Activated CD4-positive, CD25-positive, alpha-beta regulatory T cell treated with anti-CD3 and anti-CD28 coated beads, Interleukin-2, amount 50 U/mL, for 72 hours (primary cell): Measurements from ENCODE around the gene FOCAD.
"Not testable (repeated sequence)": the region's sequence is repeated elsewhere in the genome, so short reads cannot be mapped to it uniquely, and the experiment has no call there.

Source experiments
- DNase-seq: peaks from one replicate; pipeline ENCODE4 v3.0.0; 2021

FOCAD gene, protein sequence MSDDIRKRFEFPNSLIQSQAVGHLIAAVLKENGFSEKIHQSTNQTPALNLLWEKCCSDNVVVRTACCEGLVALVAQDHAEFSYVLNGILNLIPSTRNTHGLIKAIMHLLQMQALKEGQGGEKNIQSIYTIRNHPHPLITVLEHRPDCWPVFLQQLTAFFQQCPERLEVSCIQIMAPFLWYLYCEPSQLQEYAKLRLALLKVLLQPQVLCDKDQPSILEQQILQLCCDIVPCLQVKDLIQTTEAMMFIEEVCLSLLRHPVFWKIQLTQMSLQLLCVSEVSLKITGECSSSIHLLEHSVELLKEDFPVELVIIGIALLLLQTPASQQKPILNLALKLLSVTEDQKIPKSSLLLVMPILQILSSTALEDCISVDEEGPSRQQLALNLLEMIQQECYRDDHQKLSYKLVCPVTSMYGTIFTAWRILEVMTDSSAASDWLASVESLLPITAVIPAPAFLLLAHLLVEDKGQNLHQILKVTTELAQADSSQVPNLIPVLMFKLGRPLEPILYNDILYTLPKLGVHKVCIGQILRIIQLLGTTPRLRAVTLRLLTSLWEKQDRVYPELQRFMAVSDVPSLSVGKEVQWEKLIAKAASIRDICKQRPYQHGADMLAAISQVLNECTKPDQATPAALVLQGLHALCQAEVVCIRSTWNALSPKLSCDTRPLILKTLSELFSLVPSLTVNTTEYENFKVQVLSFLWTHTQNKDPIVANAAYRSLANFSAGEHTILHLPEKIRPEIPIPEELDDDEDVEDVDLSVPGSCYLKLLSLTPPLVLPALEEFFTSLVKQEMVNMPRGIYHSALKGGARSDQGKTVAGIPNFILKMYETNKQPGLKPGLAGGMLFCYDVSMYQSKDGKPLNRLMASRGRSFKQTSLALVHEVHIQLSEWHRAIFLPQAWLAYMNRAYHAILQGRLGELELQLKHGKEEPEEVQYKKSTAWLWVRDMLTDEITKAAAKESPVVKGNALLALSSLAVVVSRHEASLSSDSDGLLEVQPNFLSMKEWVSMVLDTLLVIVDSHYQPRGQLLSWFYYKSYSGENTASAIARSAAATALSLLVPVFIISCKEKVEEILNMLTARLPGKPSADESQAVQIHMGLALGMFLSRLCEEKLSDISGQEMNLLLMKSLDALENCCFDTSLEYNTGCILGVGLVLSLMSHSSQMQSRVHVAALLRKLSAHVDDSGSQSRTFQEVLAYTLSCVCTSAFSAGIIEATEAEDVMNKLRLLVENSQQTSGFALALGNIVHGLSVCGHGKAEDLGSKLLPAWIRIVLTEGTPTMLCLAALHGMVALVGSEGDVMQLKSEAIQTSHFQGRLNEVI (N-terminal part only)

DNA sequence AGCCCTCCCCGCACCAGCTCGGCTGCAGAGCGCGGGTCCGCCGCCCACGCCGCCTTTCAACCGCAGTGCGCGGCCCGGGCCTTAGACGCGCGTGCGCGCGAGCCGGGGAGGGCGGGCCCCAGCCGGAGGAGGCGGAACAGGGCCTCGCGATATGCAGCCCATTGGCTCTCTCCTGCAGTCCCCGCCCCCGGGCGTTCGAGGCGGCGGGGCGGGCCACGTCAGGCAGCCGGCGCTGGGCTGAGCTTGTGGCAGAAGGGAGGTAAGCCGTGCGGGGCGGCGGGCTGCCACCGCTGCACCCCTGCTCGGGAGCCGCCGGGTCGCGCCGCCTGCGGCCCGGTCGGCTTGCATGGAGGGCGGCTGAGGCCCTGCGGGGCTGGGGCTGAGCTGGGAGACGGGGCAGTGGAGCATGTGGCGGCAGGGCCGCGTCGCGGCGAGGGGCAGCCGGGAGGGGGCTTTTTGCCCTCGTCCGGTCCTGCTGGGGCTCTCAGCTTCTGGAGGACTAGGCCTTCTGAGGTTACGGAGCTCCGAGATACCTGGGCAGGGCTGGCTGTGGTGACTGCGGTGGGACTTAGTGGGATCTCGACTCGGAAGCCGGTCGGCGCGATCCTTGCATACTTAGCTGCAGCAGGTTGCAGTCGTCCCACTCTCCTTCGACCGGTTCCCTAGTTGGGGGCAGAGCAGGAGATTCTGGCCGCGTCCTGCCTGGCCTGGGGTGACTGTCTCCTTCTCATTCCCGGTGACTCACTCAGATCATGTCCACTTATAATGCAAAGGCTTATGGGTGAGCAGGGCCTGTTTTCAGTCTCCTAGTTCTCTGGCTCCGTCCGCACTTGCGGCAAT lies at the start of gene FOCAD:
TSS of gene FOCAD (plus strand) at position 225 of the 840 bp plus-strand sequence. CDS start 31,095 bp downstream, outside the sequence.
- peak; percentile 98 for DNase-seq

GRCh38 chr9:20634895-20635294 lies 49.2 kb upstream of the FOCAD start:
- DNase-seq = no peak

DNA sequence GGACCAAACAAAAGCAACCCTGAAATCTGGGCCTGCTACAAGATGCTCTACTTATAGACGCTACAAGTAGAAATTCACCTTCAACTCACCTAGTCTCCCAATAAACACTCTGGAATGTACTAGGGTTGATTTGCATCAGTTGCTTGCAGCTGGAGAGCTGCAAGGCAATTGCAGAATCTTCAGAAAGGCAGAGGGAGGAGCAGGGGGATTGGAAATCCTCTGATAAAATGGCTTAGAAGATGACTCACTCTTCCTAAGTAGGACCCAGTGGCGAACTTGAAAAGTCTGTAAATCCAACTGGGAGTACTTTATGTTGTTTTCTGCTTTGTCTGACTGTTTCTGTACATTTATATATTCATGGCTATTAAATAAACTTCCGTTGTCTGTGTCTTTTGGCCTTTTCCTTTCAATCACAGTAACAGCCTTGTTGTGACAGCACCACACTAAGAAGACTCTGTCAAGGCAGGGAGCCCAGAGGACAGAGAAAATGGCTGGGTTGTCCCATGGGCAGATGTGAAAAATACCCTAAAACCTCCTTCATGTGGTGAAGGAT lies 47.1 kb upstream of the FOCAD start:
- no peak for DNase-seq

DNA sequence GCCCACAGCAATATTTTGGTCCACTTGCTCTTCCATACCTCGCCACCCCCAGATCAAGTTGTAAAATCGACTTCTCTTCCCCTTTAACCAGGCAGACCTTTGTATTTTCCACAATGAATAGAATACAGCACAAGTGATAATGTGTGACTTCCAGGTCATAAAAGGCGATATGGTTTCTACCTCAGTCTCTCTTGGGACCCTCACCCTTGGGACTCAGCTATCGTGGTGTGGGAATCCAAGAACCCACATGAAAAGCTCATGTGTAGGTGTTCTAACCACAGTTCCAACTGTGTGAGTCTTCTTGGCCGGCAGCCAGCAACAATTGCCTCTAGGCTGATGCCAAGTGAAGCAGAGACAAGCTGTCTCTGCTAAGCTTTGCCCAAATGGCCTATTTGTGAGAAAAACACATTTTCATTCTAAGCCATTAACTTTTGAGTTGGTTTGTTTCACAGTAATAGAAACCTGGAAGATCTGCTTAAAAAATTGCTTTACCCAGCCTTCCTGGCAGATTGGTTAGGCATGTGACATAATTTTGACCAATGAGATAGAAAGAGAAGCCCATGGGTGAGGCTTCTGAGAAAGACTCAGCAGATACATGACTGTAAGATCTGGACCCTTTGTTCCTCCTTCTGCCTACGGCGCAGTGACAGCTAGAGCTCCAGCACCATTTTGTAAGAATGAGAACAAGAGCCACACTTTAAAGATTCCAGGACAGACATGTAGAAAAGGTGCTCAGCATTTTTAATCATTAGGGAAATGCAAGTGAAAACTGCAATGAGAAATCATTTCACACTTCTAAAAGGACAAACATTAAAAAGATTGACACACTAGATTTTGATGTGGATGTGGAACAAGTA lies 43.5 kb upstream of the FOCAD start:
- peak; percentile 59 for DNase-seq

DNA sequence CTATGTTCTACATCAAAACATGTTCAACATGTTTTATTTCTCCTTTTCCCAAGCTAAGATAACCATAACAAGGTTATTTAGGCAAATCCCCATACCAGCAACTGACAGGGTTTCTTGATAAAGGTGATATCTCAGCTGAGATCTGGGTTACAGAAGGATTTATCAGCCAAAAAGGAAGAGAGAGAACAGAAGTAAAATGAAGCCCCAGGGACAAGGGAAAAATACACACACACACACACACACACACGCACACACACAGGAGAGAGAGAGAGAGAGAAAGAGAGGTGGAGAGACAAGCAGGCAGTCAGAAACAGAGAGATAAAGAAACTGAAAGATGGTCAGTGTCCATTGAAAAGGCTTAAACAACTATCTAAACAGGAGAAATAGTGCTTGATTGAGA lies 42.0 kb upstream of the FOCAD start:
- DNase-seq = no peak

GRCh38 chr9:20643660-20644059 lies 40.4 kb upstream of the FOCAD start:
- DNase-seq = no peak

DNA sequence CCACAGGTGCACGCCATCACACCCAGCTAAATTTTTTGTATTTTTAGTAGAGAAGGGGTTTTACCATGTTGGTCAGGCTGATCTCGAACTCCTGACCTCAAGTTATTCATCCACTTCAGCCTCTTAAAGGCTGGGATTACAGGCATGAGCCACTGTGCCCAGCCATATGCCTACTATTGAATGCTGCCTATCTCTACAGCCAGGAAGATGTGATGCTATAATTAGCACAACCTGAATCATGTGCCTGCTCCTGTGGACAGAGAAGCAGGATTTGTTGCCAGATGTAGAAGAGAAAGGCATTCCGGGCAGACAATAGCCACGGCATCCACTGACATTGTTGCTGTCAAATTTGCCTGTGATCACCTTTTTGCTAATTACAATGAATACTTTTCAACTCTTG lies 37.4 kb upstream of the FOCAD start:
- DNase-seq = no peak

GRCh38 chr9:20649381-20649780 lies 34.7 kb upstream of the FOCAD start:
- DNase-seq = no peak

GRCh38 chr9:20650313-20650712 lies 33.7 kb upstream of the FOCAD start:
- no peak for DNase-seq

DNA sequence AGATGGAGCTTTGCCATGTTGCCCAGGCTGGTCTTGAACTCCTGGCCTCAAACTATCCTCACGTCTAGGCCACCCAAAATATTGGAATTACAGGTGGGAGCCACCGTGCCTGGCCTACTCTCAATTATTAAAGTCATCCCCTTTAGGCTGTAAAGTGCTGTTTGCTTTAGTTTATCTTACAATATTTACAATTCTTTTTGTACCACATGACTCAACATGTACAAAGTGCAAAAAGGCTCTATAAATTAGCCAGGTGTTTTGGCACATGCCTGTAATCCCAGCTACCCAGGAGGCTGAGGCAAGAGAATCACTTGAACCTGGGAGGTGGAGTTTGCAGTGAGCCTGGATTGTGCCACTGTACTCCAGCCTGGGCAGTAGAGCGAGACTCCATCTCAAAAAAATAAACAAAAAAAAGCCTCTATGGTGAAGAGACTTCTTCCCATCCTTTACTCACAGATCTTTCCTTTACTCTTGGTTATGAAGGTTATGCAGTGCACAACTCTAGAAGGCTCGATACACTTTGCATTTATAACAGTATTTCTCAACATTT lies 33.2 kb upstream of the FOCAD start:
- no peak for DNase-seq

DNA sequence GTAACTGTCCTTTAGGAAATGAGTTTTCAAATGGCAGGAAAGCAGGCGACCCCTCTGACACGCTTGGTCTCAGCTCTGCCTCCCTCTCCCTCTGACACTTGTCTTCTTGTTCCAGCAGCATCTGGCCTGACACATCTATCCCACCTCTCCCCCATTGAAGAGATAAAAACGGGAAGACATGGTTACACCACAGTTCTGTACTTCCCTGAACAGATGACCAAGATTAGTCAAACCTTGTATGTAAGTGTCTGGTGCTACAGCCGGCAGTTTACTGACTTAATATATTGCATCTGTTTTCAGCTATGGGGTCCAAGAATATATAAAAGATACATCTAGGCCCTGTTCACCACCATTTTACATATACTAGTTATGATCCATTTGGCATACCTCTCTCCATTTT lies 32.1 kb upstream of the FOCAD start:
- DNase-seq = no peak

GRCh38 chr9:20658246-20658667 lies 25.8 kb upstream of the FOCAD start:
- DNase-seq = not testable (repeated sequence)

DNA sequence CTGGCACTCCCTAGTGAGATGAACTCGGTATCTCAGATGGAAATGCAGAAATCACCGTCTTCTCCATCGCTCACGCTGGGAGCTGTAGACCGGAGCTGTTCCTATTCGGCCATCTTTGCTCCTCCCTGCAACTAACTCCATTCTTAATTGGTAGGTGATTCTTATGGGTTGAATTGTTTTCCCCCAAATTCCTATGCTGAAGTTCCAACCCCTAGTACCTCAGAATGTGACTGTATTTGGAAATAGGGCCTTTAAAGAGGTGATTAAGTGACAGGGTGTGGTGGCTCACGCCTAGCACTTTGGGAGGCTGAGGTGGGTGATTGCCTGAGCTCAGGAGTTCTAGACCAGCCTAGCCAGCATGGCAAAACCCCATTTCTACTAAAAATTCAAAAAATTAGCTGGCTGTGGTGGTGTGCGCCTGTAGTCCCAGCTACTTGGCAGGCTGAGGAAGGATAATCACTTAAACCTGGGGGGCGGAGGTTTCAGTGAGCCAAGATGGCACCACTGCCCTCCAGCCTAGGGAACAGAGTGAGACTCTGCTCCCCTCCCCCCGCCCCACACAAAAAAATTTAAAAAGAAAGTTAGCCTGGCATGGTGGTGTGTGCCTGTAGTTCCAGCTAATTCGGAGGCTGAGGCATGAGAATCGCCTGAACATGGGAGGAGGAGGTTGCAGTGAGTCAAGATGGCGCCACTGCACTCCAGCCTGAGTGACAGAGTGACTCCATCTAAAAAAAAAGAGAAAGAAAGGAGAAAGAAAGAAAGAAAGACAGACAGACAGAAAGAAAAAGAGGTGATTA lies 25.2 kb upstream of the FOCAD start:
- no peak for DNase-seq

DNA sequence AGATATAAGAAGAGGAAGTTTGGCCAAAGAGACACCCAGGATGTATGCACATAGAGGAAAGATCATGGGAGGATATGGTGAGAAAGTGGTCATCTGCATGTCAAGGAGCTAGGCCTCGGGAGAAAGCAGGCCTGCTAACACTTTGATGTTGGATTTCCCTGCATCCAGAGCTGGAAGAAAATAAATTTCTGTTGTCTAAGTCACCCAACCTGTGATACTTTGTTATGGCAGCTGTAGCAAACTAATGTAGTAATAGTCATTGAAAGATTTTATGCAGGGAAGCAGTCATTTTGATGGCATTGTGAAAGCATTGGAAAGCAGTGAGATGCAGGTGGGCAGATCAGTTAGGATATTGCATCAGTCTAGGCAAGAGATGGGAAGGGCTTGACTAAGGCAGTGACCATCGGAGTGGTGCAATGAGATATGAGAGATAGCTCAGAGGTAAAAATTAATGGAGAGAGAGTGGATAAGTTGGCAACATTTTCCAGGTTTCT lies 24.5 kb upstream of the FOCAD start:
- no peak for DNase-seq

DNA sequence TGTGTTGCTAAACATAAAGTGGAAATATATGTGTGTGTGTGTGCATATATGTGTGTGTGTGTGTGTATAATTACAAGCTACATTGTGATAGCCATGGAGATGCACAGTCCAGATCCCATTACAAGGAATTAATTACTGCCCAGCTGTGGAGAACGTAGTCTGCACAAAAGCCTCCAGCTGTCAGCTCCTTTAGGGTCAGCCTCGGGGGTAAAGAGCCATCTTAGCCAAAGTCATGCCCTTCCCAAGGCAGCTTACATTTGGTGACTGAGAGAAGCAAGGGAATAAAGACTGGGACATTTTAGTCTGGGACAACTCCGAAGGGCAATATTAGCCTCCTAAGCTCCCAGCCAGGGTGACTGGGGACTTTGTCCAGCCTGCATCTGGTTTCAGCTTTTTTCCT lies 21.9 kb upstream of the FOCAD start:
- DNase-seq = no peak

- no peak for DNase-seq
These were observed 20.9 kb upstream of the FOCAD start for GRCh38 chr9:20663133-20663532.

DNA sequence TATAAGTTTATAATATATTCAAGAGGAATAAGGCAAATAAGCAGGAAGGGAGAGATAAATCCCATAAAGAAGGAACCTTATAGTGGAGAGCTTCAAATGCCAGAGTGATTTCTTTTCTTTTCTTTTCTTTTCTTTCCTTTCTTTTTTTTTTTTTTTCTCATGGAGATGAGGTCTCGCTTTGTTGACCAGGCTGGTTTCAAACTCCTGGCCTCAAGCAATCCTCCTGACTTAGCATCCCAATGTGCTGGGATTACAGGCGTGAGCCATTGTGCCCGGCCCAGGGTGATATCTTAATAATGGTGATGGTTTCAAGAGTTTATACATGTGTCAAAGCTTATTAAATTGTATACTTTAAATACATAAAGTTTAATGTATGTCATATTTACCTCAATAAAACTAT lies 19.6 kb upstream of the FOCAD start:
- DNase-seq = no peak

DNA sequence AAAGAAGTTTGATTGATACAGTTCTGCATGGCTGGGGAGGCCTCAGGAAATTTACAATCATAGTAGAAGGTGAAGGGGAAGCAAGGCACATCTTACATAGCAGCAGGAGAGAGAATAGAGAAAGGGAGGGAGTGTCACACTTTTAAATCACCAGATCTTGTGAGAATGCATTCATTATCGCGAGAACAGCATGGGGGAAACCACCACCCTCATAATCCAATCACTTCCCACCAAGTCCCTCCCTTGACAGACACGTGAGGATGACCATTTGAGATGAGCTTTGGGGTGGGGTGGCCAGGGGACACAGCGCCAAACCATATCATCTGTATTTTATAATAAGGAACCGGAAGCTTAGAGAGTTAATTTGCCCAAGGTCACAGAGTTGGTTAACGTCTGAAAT lies 13.7 kb upstream of the FOCAD start:
- DNase-seq = no peak

DNA sequence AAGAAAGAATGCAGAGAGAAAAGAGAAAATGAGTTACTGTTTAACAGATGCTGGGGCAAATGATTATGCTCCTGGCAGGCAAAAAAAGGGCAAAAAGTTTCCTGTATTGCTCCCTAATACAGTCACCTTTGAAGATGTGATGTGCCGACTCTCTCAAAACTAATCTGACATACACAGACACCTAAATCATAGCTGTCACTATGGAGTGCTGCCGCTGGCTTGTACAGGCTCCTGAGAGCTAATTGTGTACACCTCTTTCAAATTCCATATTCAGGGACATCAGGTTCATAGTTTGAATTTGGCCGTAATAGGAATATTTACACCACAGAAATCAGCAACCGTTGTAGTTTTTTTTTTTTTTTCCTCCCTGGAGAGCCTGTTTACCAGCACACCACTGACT lies 12.4 kb upstream of the FOCAD start:
- DNase-seq = no peak
